Brain microvascular endothelial cell (primary cell): ENCODE data around the gene CUL4A.

Source experiments
- DNase-seq: peaks from one replicate; pipeline ENCODE4 v3.0.0-alpha.2; 2020
- H3K27ac ChIP-seq: fragments of 250-450 bp; sonication (Bioruptor Pico); 2 replicates; pipeline ENCODE4 v1.5.1; 2020; ENCODE audit warnings: mild to moderate bottlenecking, moderate library complexity
- H3K27me3 ChIP-seq: fragments of 250-450 bp; sonication (Bioruptor Pico); replicated peaks from 2 replicates; pipeline ENCODE4 v1.5.1; 2020; ENCODE audit warnings: mild to moderate bottlenecking
- H3K36me3 ChIP-seq: fragments of 250-450 bp; sonication (Bioruptor Pico); replicated peaks from 2 replicates; pipeline ENCODE4 v1.5.1; 2020; ENCODE audit warnings: mild to moderate bottlenecking
- H3K4me3 ChIP-seq: 2 replicates; pipeline ENCODE4 v1.5.1; 2011; ENCODE audit warnings: low read depth, mild to moderate bottlenecking, control low read depth, low read length, moderate library complexity
- CTCF ChIP-seq: IDR thresholded peaks from 2 replicates; pipeline ENCODE4 v1.5.1; 2011; ENCODE audit warnings: low read depth, mild to moderate bottlenecking, moderate library complexity, low read length, control low read depth, inconsistent platforms; ENCODE audit errors: missing control alignments
- in situ Hi-C: cut with HindIII; loops from 2 replicates; pipeline ENCODE4 v1.10.0; 2017; ENCODE audit warnings: low sequenced_read_pairs, low pct_ligation_motif_present

The CUL4A gene

GRCh38 chr13:113202912-113203311 lies 6.5 kb upstream of the CUL4A start:
- Histone ChIP-seq H3K36me3 (peaks cover 12% of the 10 kb centered on the region), H3K4me3 (no peak overlapping the region), H3K27ac (no peak overlapping the region), H3K27me3 (no peaks in the 10 kb centered on the region)
- DNase-seq: no peak
- no peak for TF ChIP-seq CTCF
- in situ Hi-C loops: no loop called here

DNA sequence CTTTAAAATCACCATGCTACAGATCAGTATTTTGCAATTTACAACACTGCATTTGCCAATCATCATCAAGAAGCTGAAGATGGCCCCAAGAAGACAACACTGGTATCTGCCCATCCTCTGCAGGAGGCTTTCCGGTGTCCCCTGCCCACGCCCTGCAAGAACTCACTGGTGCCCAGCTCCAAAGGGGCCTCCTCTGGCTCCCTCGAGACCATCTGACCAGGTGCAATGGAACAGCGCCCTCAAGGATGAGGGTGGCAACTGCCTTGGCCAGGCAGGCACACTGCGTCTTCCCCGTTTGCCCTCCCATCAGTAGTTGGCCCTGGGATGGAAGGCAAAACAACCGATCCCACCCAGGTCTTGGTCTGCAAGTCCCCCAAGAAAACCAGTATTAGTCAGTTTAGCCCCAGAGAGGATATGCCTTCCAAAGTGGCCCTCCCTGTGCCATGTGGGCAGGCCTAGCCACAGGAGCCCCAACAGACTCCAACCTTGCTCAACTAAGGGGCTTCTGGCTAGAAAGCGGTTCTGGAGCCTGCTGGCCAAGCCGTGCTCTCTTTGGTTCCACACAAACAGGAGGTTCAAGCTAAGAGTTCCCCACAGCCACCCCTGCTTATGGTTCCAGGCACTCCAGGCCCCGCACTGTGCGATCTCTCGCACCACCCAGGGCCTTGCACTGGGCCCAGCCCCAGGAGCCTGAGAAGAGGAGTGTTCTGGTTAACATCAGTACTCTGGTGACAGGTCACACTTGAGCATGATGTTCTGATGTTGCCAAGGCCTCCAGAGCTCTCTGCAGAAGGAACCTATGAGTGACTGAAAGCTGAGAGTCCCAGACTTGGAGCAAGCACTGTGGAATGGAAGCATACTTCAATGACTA lies 5.7 kb upstream of the CUL4A start:
- Histone ChIP-seq H3K36me3 (peaks cover 12% of the 10 kb centered on the region), H3K27ac (no peak overlapping the region), H3K27me3 (no peaks in the 10 kb centered on the region), H3K4me3 (no peak overlapping the region)
- TF ChIP-seq CTCF: no peak
- in situ Hi-C loops: no loop called here
- no peak for DNase-seq

DNA sequence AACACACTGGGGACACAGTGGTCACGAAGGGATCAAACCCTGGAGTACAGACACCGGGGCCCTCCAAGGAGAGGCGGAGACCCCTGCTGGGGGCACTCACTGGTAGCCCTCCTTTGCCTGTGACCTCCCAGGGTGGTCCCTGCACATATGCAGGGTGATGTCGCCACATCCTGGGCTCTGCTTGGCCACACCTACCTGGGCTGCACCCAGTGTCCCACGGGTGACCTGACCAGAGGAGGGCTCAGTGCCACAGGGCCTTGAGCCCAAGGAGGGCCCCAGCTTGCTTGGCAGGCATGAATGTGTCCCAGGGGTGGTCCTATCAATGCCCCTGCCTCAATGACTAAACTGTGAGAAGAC lies 5.1 kb upstream of the CUL4A start:
- no peak overlapping the region for H3K4me3 ChIP-seq
- DNase-seq: no peak
- in situ Hi-C loops: no loop called here
- no peak overlapping the region for H3K27ac ChIP-seq
- no peaks in the 10 kb centered on the region for H3K27me3 ChIP-seq
- peaks cover 7% of the 10 kb centered on the region for H3K36me3 ChIP-seq
- TF ChIP-seq CTCF: no peak

DNA sequence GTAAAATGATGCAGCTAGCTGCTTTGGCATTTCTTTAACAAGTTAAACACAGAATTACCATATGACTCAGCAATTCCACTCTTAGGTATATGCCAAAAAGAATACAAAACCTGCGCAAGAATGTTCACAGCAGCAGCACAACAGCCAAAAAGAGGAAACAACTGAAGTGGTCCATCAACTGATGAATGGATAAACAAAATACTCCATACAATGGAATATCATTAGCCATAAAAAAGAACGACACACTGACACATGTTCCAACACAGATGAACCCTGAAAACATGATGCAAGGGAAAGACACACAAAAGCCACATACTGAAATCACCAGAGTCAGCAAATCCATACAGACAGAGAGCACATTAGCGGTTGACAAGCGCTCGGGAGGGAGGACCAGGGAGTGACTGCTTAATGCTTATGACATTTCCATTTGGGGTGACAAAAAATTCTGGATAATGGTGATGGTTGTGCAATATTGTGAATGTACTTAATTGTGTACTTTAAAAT lies 3.9 kb upstream of the CUL4A start:
- Histone ChIP-seq H3K36me3 (peaks cover 3% of the 10 kb centered on the region), H3K27me3 (no peaks in the 10 kb centered on the region), H3K4me3 (no peak overlapping the region), H3K27ac (no peak overlapping the region)
- TF ChIP-seq CTCF: no peak
- in situ Hi-C loops: no loop called here
- DNase-seq: no peak

GRCh38 chr13:113207460-113207859 lies 2.0 kb upstream of the CUL4A start:
- Histone ChIP-seq H3K4me3 (peak overlapping the region; percentile 89), H3K27ac (peak overlapping the region; percentile 99), H3K36me3 (peaks cover 17% of the 10 kb centered on the region), H3K27me3 (no peaks in the 10 kb centered on the region)
- in situ Hi-C loops: no loop called here
- no peak for DNase-seq
- TF ChIP-seq CTCF: no peak
